ENCODE measurements around the gene FGF11.

Gene FGF11

DNA sequence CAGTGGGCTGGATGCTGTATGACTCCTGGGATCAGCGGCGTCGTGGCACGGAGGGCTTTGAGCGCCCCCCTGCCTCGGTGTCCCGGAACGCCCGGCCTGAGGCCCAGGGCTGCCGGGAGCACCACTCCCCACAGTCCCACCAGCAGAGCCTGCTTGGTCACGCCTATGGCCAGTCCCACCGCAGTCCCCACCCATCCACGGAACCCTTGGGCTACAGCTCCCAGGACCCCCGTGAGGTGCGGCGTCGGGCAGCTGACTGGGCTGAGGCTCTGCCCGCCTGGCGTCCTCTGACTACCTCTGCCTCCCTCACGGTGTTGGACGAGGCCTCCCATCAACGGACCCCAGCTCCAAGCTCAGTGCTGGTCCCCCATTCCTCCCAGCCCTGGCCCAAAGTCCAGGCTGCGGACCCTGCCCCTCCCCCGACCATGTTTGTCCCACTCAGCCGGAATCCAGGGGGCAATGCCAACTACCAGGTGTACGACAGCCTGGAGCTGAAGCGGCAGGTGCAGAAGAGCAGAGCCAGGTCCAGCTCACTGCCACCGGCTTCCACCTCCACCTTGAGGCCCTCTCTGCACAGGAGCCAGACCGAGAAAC lies 12.3 kb upstream of the FGF11 start:
- no peak overlapping the region for H3K4me3 ChIP-seq (ENCODE audit: insufficient read depth, low read length, poor library complexity, severe bottlenecking)
- no peaks in the 10 kb centered on the region for H3K9me2 ChIP-seq (replicated peaks; ENCODE audit: insufficient read depth, low read length)
- no peak overlapping the region for H3K4me2 ChIP-seq (ENCODE audit: low read depth, low read length, poor library complexity, severe bottlenecking)
- no peaks in the 10 kb centered on the region for H3K36me3 ChIP-seq (ENCODE audit: low read length)
- H3K9me3 ChIP-seq (ENCODE audit: insufficient read depth, low read length), result no peaks in the 10 kb centered on the region
- H3K79me2 ChIP-seq (ENCODE audit: insufficient read depth, low read length), result no peaks in the 10 kb centered on the region
- H3F3A ChIP-seq (ENCODE audit: insufficient read depth), result no peaks in the 10 kb centered on the region
- H3K27me3 ChIP-seq (ENCODE audit: low read length), result no peaks in the 10 kb centered on the region
- H2AFZ ChIP-seq (ENCODE audit: low read depth, low read length, severe bottlenecking), result no peak overlapping the region
- no peak for TF ChIP-seq EZH2phosphoT487 (conservative IDR thresholded peaks at IDR 0.05; ENCODE audit: low read length)
- TF ChIP-seq, protein P1, sequence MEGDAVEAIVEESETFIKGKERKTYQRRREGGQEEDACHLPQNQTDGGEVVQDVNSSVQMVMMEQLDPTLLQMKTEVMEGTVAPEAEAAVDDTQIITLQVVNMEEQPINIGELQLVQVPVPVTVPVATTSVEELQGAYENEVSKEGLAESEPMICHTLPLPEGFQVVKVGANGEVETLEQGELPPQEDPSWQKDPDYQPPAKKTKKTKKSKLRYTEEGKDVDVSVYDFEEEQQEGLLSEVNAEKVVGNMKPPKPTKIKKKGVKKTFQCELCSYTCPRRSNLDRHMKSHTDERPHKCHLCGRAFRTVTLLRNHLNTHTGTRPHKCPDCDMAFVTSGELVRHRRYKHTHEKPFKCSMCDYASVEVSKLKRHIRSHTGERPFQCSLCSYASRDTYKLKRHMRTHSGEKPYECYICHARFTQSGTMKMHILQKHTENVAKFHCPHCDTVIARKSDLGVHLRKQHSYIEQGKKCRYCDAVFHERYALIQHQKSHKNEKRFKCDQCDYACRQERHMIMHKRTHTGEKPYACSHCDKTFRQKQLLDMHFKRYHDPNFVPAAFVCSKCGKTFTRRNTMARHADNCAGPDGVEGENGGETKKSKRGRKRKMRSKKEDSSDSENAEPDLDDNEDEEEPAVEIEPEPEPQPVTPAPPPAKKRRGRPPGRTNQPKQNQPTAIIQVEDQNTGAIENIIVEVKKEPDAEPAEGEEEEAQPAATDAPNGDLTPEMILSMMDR (IDR thresholded peaks at IDR 0.05; ENCODE audit: insufficient read depth, low read length, poor library complexity, severe bottlenecking), result no peak
- H3K9ac ChIP-seq (ENCODE audit: low read length), result no peak overlapping the region
- H3K27ac ChIP-seq (ENCODE audit: low read depth, low read length), result no peak overlapping the region
- no peaks in the 10 kb centered on the region for H4K20me1 ChIP-seq (ENCODE audit: low read depth, low read length)

GRCh38 chr17:7427549-7427948 lies 11.8 kb upstream of the FGF11 start:
- Histone ChIP-seq H3K9me2 (replicated peaks; ENCODE audit: insufficient read depth, low read length) (no peaks in the 10 kb centered on the region), H4K20me1 (ENCODE audit: low read depth, low read length) (no peaks in the 10 kb centered on the region), H3K27ac (ENCODE audit: low read depth, low read length) (no peak overlapping the region), H2AFZ (ENCODE audit: low read depth, low read length, severe bottlenecking) (no peak overlapping the region), H3K27me3 (ENCODE audit: low read length) (no peaks in the 10 kb centered on the region), H3F3A (ENCODE audit: insufficient read depth) (no peaks in the 10 kb centered on the region), H3K79me2 (ENCODE audit: insufficient read depth, low read length) (no peaks in the 10 kb centered on the region), H3K9ac (ENCODE audit: low read length) (no peak overlapping the region), H3K36me3 (ENCODE audit: low read length) (no peaks in the 10 kb centered on the region), H3K9me3 (ENCODE audit: insufficient read depth, low read length) (no peaks in the 10 kb centered on the region), H3K4me3 (ENCODE audit: insufficient read depth, low read length, poor library complexity, severe bottlenecking) (no peak overlapping the region), H3K4me2 (ENCODE audit: low read depth, low read length, poor library complexity, severe bottlenecking) (no peak overlapping the region)
- TF ChIP-seq, protein P1 (IDR thresholded peaks at IDR 0.05; ENCODE audit: insufficient read depth, low read length, poor library complexity, severe bottlenecking), result no peak
- no peak for TF ChIP-seq EZH2phosphoT487 (conservative IDR thresholded peaks at IDR 0.05; ENCODE audit: low read length)

DNA sequence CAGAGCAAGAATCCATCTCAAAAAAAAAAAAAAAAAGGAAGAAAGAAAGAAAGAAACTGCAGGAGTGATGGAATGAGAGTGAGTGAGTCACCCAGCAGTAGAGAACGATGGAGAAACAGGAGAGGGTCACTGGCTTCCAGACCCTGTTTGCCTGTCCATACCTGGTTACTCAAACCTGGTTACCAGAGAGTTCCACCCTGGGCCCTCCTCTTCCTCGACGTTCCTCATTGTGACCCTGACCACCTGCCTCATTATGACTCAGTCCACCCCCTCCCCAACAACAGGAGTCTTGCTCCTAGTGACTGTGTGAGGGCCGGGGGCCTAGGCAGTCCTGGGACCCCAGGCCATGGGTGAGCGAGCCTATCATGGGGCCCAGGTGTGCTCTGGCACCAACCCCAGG lies 10.8 kb upstream of the FGF11 start, which contains the start of gene SPEM3:
TSS of gene SPEM3 (plus strand) at position 301 of the 400 bp plus-strand sequence. CDS start at position 347, 46 bp downstream.
- H3K79me2 ChIP-seq (ENCODE audit: insufficient read depth, low read length), result no peaks in the 10 kb centered on the region
- no peak within 1 kb of the TSS for H3K9ac ChIP-seq (ENCODE audit: low read length)
- H4K20me1 ChIP-seq (ENCODE audit: low read depth, low read length), result no peaks in the 10 kb centered on the region
- TF ChIP-seq, protein P1 (IDR thresholded peaks at IDR 0.05; ENCODE audit: insufficient read depth, low read length, poor library complexity, severe bottlenecking), result no peak
- no peak for TF ChIP-seq EZH2phosphoT487 (conservative IDR thresholded peaks at IDR 0.05; ENCODE audit: low read length)
- H3K27me3 ChIP-seq (ENCODE audit: low read length), result no peaks in the 10 kb centered on the region
- H3K27ac ChIP-seq (ENCODE audit: low read depth, low read length), result no peak within 1 kb of the TSS
- no peak within 1 kb of the TSS for H2AFZ ChIP-seq (ENCODE audit: low read depth, low read length, severe bottlenecking)
- no peaks in the 10 kb centered on the region for H3F3A ChIP-seq (ENCODE audit: insufficient read depth)
- H3K4me3 ChIP-seq (ENCODE audit: insufficient read depth, low read length, poor library complexity, severe bottlenecking), result no peak within 1 kb of the TSS
- no peaks in the 10 kb centered on the region for H3K9me3 ChIP-seq (ENCODE audit: insufficient read depth, low read length)
- H3K9me2 ChIP-seq (replicated peaks; ENCODE audit: insufficient read depth, low read length), result no peaks in the 10 kb centered on the region
- no peaks in the 10 kb centered on the region for H3K36me3 ChIP-seq (ENCODE audit: low read length)
- H3K4me2 ChIP-seq (ENCODE audit: low read depth, low read length, poor library complexity, severe bottlenecking), result no peak within 1 kb of the TSS
